Spleen (tissue), 7 donors: Measurements from ENCODE around the gene SLC10A3.

Experiments used
- CTCF ChIP-seq, 11 experiments: fragments of 200-600 bp in 7 of 11; fragments of 450-650 bp in 4 of 11; sonication (generic) in 4 of 11; IDR thresholded peaks in 8 of 11; conservative IDR thresholded peaks in 3 of 11; 1 replicate in 7 of 11; 2 replicates in 4 of 11; pipeline versions ENCODE4 v1.4.0 to v1.8.0; 2016 to 2021; ENCODE audit warnings: antibody characterized with exemption in 11 of 11, inconsistent platforms in 4 of 11, mild to moderate bottlenecking in 1 of 11
- POLR2AphosphoS5 ChIP-seq, 3 donors: sonication (generic); formaldehyde crosslinking; IDR thresholded peaks; one replicate each; pipeline ENCODE4 v1.5.1; 2017; ENCODE audit warnings: antibody characterized with exemption in 3 of 3
- donor health status: DM: no; HTN: no; CAD: no; lungs with moderate emphysema.
- donor health status: DM: no; HTN: no; CAD: no.
- donor health status: DM: no; HTN: no; CAD: no.

DNA sequence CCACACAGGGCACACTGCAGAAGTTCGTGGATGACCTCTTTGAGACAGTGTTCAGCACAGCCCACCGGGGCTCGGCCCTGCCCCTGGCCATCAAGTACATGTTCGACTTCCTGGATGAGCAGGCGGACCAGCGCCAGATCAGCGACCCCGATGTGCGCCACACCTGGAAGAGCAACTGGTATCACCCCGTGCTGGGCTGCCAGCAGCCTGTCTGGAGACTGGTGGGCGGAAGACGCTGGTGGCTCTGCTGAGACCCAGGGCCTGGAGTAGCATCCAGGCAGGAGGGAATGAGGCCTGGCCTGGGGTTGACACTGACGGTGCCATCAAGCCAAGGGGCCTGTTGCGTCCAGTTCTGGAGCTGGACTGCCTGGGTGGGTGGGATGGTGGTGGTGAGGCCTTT is 20.0 kb downstream of the SLC10A3 start:
- no peak for TF ChIP-seq CTCF (IDR thresholded peaks at IDR 0.05 in 8 of 11, conservative IDR thresholded peaks at IDR 0.05 in 3 of 11)
- no peak for TF ChIP-seq POLR2AphosphoS5 (IDR thresholded peaks at IDR 0.05)
